IMR-90 (cell line): ENCODE measurements around the gene HMG20B. TPM values are rescaled to one million over a fixed set of nuclear protein-coding genes. Genes with fewer than 3 reads are reported as not detected.

ENCODE experiments used
- ATAC-seq: fragments of 200-7000 bp; cut with Tn5 transposase; 2 replicates; pipeline ENCODE4 v1.9.1; 2020; ENCODE audit warnings: low read depth, mild to moderate bottlenecking, moderate library complexity
- Bru-seq: library from RNA; stranded (reverse); fragments of 400-500 nt; gene quantifications from one replicate; lab custom pipeline; 2021; lab: Mats Ljungman, UMichigan
- BruChase-seq, 2 experiments: library from RNA; stranded (reverse); fragments of 400-500 nt; gene quantifications; one replicate each; lab custom pipeline; 2021; lab: Mats Ljungman, UMichigan
- BruUV-seq: library from RNA; stranded (reverse); fragments of 400-500 nt; replicated peaks from 2 replicates; lab custom pipeline; 2021; lab: Mats Ljungman, UMichigan
- CTCF ChIA-PET: fragments of 300-600 bp; formaldehyde crosslinking; extraction: SDS; loops from one replicate; lab custom pipeline; 2021; ENCODE audit warnings: antibody characterized with exemption; lab: Yijun Ruan, JAX
- POLR2A ChIA-PET: fragments of 300-600 bp; sonication (Branson Sonifier 250); formaldehyde crosslinking; loops from one replicate; lab custom pipeline; 2022; ENCODE audit warnings: antibody characterized with exemption; ENCODE audit not compliant: unreplicated experiment; lab: Charles Lee
- DNase-seq: peaks from one replicate; pipeline ENCODE4 v3.0.0; 2013
- H2AFZ ChIP-seq: replicated peaks from 2 replicates; pipeline ENCODE3; 2013; ENCODE audit warnings: low read length, mild to moderate bottlenecking; ENCODE audit not compliant: poor library complexity
- H2AK5ac ChIP-seq: 2 replicates; pipeline ENCODE4 v1.6.1; 2013; ENCODE audit warnings: low read depth, low read length, inconsistent platforms
- H2AK9ac ChIP-seq: replicated peaks from 2 replicates; pipeline ENCODE3; 2013; ENCODE audit warnings: mild to moderate bottlenecking, low read depth, low read length, moderate library complexity; ENCODE audit not compliant: poor library complexity
- H2BK120ac ChIP-seq: 2 replicates; pipeline ENCODE4 v1.6.1; 2013; ENCODE audit warnings: low read depth, low read length, inconsistent platforms
- H2BK15ac ChIP-seq: 3 replicates; pipeline ENCODE4 v1.6.1; 2013; ENCODE audit warnings: low read depth, low read length, inconsistent platforms
- H2BK20ac ChIP-seq: 2 replicates; pipeline ENCODE4 v1.6.1; 2013; ENCODE audit warnings: low read depth, mild to moderate bottlenecking, inconsistent platforms, low read length, moderate library complexity
- H2BK5ac ChIP-seq: 2 replicates; pipeline ENCODE4 v1.6.1; 2013; ENCODE audit warnings: mild to moderate bottlenecking, low read depth, low read length, inconsistent platforms; ENCODE audit not compliant: poor library complexity, severe bottlenecking
- H3K14ac ChIP-seq: replicated peaks from 2 replicates; pipeline ENCODE4 v1.6.1; 2013; ENCODE audit warnings: low read depth, low read length, inconsistent platforms
- H3K18ac ChIP-seq: 2 replicates; pipeline ENCODE4 v1.6.1; 2013; ENCODE audit warnings: low read depth, low read length, control low read depth
- H3K23ac ChIP-seq: 2 replicates; pipeline ENCODE4 v1.6.1; 2013; ENCODE audit warnings: low read depth, low read length, inconsistent platforms
- H3K27ac ChIP-seq: 2 replicates; pipeline ENCODE4 v1.5.1; 2013; ENCODE audit warnings: mild to moderate bottlenecking, control low read depth, low read length; ENCODE audit not compliant: insufficient read depth
- H3K27me3 ChIP-seq: 2 replicates; pipeline ENCODE4 v1.6.1; 2013; ENCODE audit warnings: low read length; ENCODE audit not compliant: control insufficient read depth, insufficient read depth
- H3K36me3 ChIP-seq: 2 replicates; pipeline ENCODE4 v1.6.1; 2013; ENCODE audit warnings: low read length, mixed read lengths; ENCODE audit not compliant: control insufficient read depth, insufficient read depth
- H3K4ac ChIP-seq: 2 replicates; pipeline ENCODE4 v1.6.1; 2013; ENCODE audit warnings: low read depth, low read length, inconsistent platforms
- H3K4me1 ChIP-seq: 2 replicates; pipeline ENCODE4 v1.6.1; 2013; ENCODE audit warnings: low read length, mixed read lengths; ENCODE audit not compliant: control insufficient read depth, insufficient read depth
- H3K4me2 ChIP-seq: 2 replicates; pipeline ENCODE4 v1.6.1; 2013; ENCODE audit warnings: low read depth, mild to moderate bottlenecking, control low read depth, low read length, moderate library complexity
- H3K4me3 ChIP-seq: 2 replicates; pipeline ENCODE4 v1.5.1; 2013; ENCODE audit warnings: low read depth, mild to moderate bottlenecking, control low read depth, low read length, moderate library complexity; ENCODE audit not compliant: insufficient read depth
- H3K56ac ChIP-seq: 2 replicates; pipeline ENCODE4 v1.6.1; 2013; ENCODE audit warnings: low read length, inconsistent platforms; ENCODE audit not compliant: insufficient read depth; ENCODE audit errors: extremely low read depth
- H3K79me1 ChIP-seq, 2 experiments: 2 replicates each; pipeline ENCODE4 v1.6.1; 2013; ENCODE audit warnings: low read length in 2 of 2, inconsistent platforms in 1 of 2, low read depth in 1 of 2
- H3K9ac ChIP-seq: 2 replicates; pipeline ENCODE4 v1.6.1; 2013; ENCODE audit warnings: low read depth, low read length, control low read depth
- H3K9me1 ChIP-seq: 2 replicates; pipeline ENCODE4 v1.6.1; 2013; ENCODE audit warnings: low read length, inconsistent platforms; ENCODE audit not compliant: insufficient read depth
- H3K9me3 ChIP-seq: 2 replicates; pipeline ENCODE4 v1.6.1; 2013; ENCODE audit warnings: low read length; ENCODE audit not compliant: control insufficient read depth, insufficient read depth
- H4K20me1 ChIP-seq: 2 replicates; pipeline ENCODE4 v1.6.1; 2013; ENCODE audit warnings: low read length, inconsistent platforms; ENCODE audit not compliant: insufficient read depth
- H4K5ac ChIP-seq: 2 replicates; pipeline ENCODE4 v1.6.1; 2013; ENCODE audit warnings: mild to moderate bottlenecking, low read depth, low read length, control low read depth
- H4K8ac ChIP-seq, 2 experiments: 2 replicates each; pipeline ENCODE4 v1.6.1; 2013; ENCODE audit warnings: low read depth in 2 of 2, low read length in 2 of 2, control low read depth in 1 of 2, inconsistent platforms in 1 of 2
- H4K91ac ChIP-seq: 2 replicates; pipeline ENCODE4 v1.6.1; 2013; ENCODE audit warnings: low read depth, low read length, inconsistent platforms; ENCODE audit not compliant: insufficient read depth
- BHLHE40 ChIP-seq: fragments of 150-350 bp; IDR thresholded peaks from 2 replicates; pipeline ENCODE4 v1.6.1; 2016; ENCODE audit warnings: mild to moderate bottlenecking, low read depth, low read length
- MAZ ChIP-seq: IDR thresholded peaks from 2 replicates; pipeline ENCODE4 v1.6.1; 2012; ENCODE audit warnings: low read depth, mild to moderate bottlenecking, low read length, improper control_type of control experiment, moderate library complexity, borderline replicate concordance
- POLR2A ChIP-seq: IDR thresholded peaks from 2 replicates; pipeline ENCODE4 v1.6.1; 2012; ENCODE audit warnings: mild to moderate bottlenecking, low read depth, low read length
- RCOR1 ChIP-seq: IDR thresholded peaks from 2 replicates; pipeline ENCODE4 v1.6.1; 2012; ENCODE audit warnings: mild to moderate bottlenecking, low read length, improper control_type of control experiment; ENCODE audit not compliant: insufficient replicate concordance
- WGBS, 2 experiments: methylation state at CpG; one replicate each; pipeline versions ENCODE4 v1.1.5 to v1.1.7; 2013; ENCODE audit warnings: missing lambda C conversion rate in 2 of 2; ENCODE audit not compliant: insufficient read length in 1 of 2; ENCODE audit errors: extremely low coverage in 2 of 2; 5-methylcytosine and 5-hydroxymethylcytosine counted together
- dilution Hi-C: fragments of 300-500 bp; cut with HindIII; formaldehyde crosslinking; loops from one replicate; pipeline ENCODE4 v1.14.3; 2018; ENCODE audit warnings: low sequenced_read_pairs; ENCODE audit not compliant: unreplicated experiment
- in situ Hi-C: fragments of 300-500 bp; cut with MboI; formaldehyde crosslinking; loops from 3 replicates; pipeline ENCODE4 v1.14.3; 2019; ENCODE audit warnings: low sequenced_read_pairs, inconsistent platforms, mixed read lengths
- intact Hi-C: fragments of 100-400 bp; cut with micrococcal nuclease; formaldehyde crosslinking; loops from 2 replicates; pipeline ENCODE4 v1.10.0; 2022
- long read RNA-seq: library from polyadenylated mRNA; unstranded; transcript quantifications from one replicate; pipeline ENCODE4 v2.0.0, GENCODE V29; 2021; ENCODE audit not compliant: unreplicated experiment
- polyA plus RNA-seq, 3 experiments: library from polyadenylated mRNA; depleted of rRNA; stranded (reverse); fragments of >200 nt; gene quantifications; 2 replicates each; pipeline ENCODE4 v1.2.3, GENCODE V29; 2012; ENCODE audit warnings: low replicate concordance in 1 of 3
- total RNA-seq: library from RNA; depleted of rRNA; stranded (reverse); fragments of >200 nt; gene quantifications from 2 replicates; pipeline ENCODE4 v1.2.3, GENCODE V29; 2012; rRNA removed
- TF ChIP-seq, protein P1 (sequence below): fragments of 150-350 bp; IDR thresholded peaks from 2 replicates; pipeline ENCODE4 v1.6.1; 2017; ENCODE audit warnings: mild to moderate bottlenecking, antibody characterized with exemption, low read length, low read depth

Gene HMG20B
- 57.5 and 59.4 TPM in 2 replicates for total RNA-seq
- polyA plus RNA-seq (2012; rRNA removed) = 63.8 and 76.9 TPM in 2 replicates
- 51.1 and 68.0 TPM in 2 replicates for polyA plus RNA-seq (2012; cell fraction: cytosol; rRNA removed)
- polyA plus RNA-seq (2012; cell fraction: nucleus; rRNA removed; ENCODE audit: low replicate concordance) = 196 and 342 TPM in 2 replicates
- percentile 60 among the genes with signal in this experiment for Bru-seq, nascent RNA
- BruChase-seq, experiment 1, labeled RNA remaining after a 6-hour chase = percentile 73 among the genes with signal in this experiment
- percentile 65 among the genes with signal in this experiment for BruChase-seq, experiment 2, labeled RNA remaining after a 2-hour chase
- long read RNA-seq, transcript HMG20B-202 (10 exons, 1,596 nt) = major isoform, 97 of 168 reads
- long read RNA-seq, partial matches to known transcripts = 28 of 168 reads
- long read RNA-seq, other reads (novel, unspliced or antisense) = 41 of 168 reads

DNA sequence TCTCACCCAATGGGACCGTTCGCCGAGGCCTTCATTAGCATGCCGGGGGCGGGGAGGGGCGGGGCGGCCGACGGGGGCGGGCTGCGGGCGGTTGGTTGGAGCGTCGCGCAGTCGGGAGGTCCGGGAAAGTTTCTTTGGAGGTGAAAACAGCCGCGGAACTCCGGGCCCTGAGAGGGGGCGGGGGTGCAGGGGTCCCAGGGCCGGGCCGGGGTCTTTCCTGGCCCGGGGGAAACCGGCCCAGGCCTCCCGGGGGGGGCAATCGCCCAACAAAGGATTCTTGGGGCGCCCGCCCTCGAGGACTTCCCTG lies at the start of gene HMG20B:
HMG20B (plus strand) TSS at position 90 of the 307 bp plus-strand sequence. CDS start 366 bp downstream, outside the sequence.
- Histone ChIP-seq H3K4me2 (peak within 1 kb of the TSS; percentile 90), H3K79me1 (peaks cover 7 to 22% of the 10 kb centered on the region in 2 experiments; a peak in 3 of 4 replicates), H2AFZ (peak within 1 kb of the TSS; percentile 91), H3K14ac (peak within 1 kb of the TSS; percentile 78), H3K4ac (peak within 1 kb of the TSS; percentile 61), H2BK120ac (peak within 1 kb of the TSS; percentile 9; the same call in 1 of the 2 replicates), H3K9ac (peak within 1 kb of the TSS; percentile 64), H2BK15ac (peak within 1 kb of the TSS; percentile 19; the same call in 1 of the 3 replicates), H3K23ac (peak within 1 kb of the TSS; percentile 82), H3K4me1 (no peaks in the 10 kb centered on the region), H3K4me3 (peak within 1 kb of the TSS; percentile 87), H2BK20ac (no peak within 1 kb of the TSS), H4K5ac (peak within 1 kb of the TSS; percentile 45), H4K8ac (peak within 1 kb of the TSS; percentile 86 to 99), H3K36me3 (peaks cover 13% of the 10 kb centered on the region; the same call in 1 of the 2 replicates), H2AK9ac (peak within 1 kb of the TSS; percentile 96), H3K18ac (peak within 1 kb of the TSS; percentile 19), H3K27me3 (no peaks in the 10 kb centered on the region), H3K27ac (peak within 1 kb of the TSS; percentile 24), H4K20me1 (peaks cover 10% of the 10 kb centered on the region; the same call in 1 of the 2 replicates), H3K9me1 (peaks cover 4% of the 10 kb centered on the region), H3K56ac (peak within 1 kb of the TSS; percentile 37; the same call in 1 of the 2 replicates), H2BK5ac (peak within 1 kb of the TSS; percentile 37), H2AK5ac (peak within 1 kb of the TSS; percentile 71), H4K91ac (peak within 1 kb of the TSS; percentile 46), H3K9me3 (no peaks in the 10 kb centered on the region)
- ATAC-seq (no peak), DNase-seq (no peak)
- intact Hi-C loops = no loop called here
- ChIA-PET POLR2A (no interaction called here), CTCF (no interaction called here)
- dilution Hi-C loops = no loop called here
- TF ChIP-seq MAZ = no peak
- TF ChIP-seq BHLHE40 = no peak
- TF ChIP-seq, protein P1, sequence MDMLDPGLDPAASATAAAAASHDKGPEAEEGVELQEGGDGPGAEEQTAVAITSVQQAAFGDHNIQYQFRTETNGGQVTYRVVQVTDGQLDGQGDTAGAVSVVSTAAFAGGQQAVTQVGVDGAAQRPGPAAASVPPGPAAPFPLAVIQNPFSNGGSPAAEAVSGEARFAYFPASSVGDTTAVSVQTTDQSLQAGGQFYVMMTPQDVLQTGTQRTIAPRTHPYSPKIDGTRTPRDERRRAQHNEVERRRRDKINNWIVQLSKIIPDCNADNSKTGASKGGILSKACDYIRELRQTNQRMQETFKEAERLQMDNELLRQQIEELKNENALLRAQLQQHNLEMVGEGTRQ = no peak
- TF ChIP-seq POLR2A = 0 out of 2 replicates have a peak, but pooled peaks have one; percentile 18
- no peak for TF ChIP-seq RCOR1
- WGBS, 2 experiments = 0% methylated on average over 4 of the region's 30 CpGs; no CpG with 5 or more reads in 1 of the 2 experiments
- in situ Hi-C loops = no loop called here
- no TSS peak for BruUV-seq
